ENCODE data around the gene ADCY1. TPM values are rescaled to one million over a fixed set of nuclear protein-coding genes. Genes with fewer than 3 reads are reported as not detected.

Gene ADCY1
- total RNA-seq, 1 experiment from 2014 or later, result 3.1 TPM

- no peak overlapping the region for H3K9ac ChIP-seq (ENCODE audit: low read length)
- no peaks in the 10 kb centered on the region for H3K4me1 ChIP-seq (ENCODE audit: insufficient read depth, low read length)
- H3K27ac ChIP-seq (ENCODE audit: low read length), result no peak overlapping the region
- ChIA-PET POLR2A (ENCODE audit: unreplicated experiment) (no interaction called here), CTCF (no interaction called here)
- H4K20me1 ChIP-seq (ENCODE audit: low read length), result no peaks in the 10 kb centered on the region
- peaks cover 12% of the 10 kb centered on the region for H3K27me3 ChIP-seq (ENCODE audit: low read length)
- DNase-seq, result no peak
- H3K9me3 ChIP-seq (ENCODE audit: low read length), result no peaks in the 10 kb centered on the region
- intact Hi-C loops (cut with micrococcal nuclease), result no loop called here
- H2AFZ ChIP-seq (ENCODE audit: low read length), result no peak overlapping the region
- peak overlapping the region; percentile 67 for H3K4me3 ChIP-seq (ENCODE audit: low read length)
- H3K9me2 ChIP-seq (replicated peaks; ENCODE audit: low read length), result no peaks in the 10 kb centered on the region
- H3K79me2 ChIP-seq (ENCODE audit: low read length), result no peaks in the 10 kb centered on the region
- peak overlapping the region; percentile 87 for H3K4me2 ChIP-seq (ENCODE audit: low read length)
- H3F3A ChIP-seq (ENCODE audit: low read length, unreplicated experiment), result no peaks in the 10 kb centered on the region
- no peaks in the 10 kb centered on the region for H3K36me3 ChIP-seq (ENCODE audit: low read depth, low read length)
- TF ChIP-seq CTCF (conservative IDR thresholded peaks at IDR 0.05; ENCODE audit: low read depth, low read length), result no peak
- peak; percentile 27 for TF ChIP-seq EZH2 (IDR thresholded peaks at IDR 0.05; ENCODE audit: low read length, unreplicated experiment)
- no peak for ATAC-seq
- BruUV-seq (replicated peaks), result no TSS peak
Measured at GRCh38 chr7:45575501-45576248, 1.5 kb downstream of the ADCY1 start.

DNA sequence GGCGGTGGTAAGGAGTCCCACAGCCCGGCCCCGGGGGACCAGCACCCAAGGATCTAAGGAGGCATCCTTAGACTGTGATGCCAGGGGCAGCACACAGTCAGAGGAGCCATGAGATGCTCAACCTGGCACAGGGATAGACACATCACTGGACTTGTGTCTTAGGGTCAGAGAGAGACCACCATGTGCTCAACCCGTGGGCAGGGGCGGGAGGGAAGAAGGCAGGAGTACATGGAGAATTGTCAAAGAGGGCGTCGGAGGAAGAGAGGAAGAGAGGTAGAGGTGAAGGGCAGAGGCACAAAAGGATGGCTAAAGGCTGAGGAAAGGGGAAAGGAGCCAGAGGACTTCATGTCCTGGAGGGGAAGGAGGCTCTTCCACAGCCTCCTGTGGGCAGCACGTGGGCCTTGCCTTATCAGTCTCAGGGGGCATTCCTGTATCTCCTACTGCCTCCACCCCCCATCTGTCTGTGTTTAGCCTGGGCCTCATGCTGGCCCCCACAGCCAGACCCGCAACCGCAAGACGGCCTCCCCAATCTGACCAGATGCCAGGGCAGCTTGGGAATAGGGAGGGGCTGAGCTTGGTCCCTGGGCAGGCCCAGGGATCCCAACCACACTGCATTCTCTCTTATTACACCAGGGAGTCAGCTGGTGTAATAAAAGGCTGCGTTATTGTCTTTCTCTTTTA, 2.2 kb downstream of the ADCY1 start:
- Histone ChIP-seq H3K27ac (ENCODE audit: low read length) (no peak overlapping the region), H3K27me3 (ENCODE audit: low read length) (peaks cover 12% of the 10 kb centered on the region), H3K9me2 (replicated peaks; ENCODE audit: low read length) (no peaks in the 10 kb centered on the region), H3K4me2 (ENCODE audit: low read length) (no peak overlapping the region), H2AFZ (ENCODE audit: low read length) (no peak overlapping the region), H3K9ac (ENCODE audit: low read length) (no peak overlapping the region), H3K79me2 (ENCODE audit: low read length) (no peaks in the 10 kb centered on the region), H3K4me1 (ENCODE audit: insufficient read depth, low read length) (no peaks in the 10 kb centered on the region), H3F3A (ENCODE audit: low read length, unreplicated experiment) (no peaks in the 10 kb centered on the region), H3K4me3 (ENCODE audit: low read length) (no peak overlapping the region), H3K36me3 (ENCODE audit: low read depth, low read length) (no peaks in the 10 kb centered on the region), H3K9me3 (ENCODE audit: low read length) (no peaks in the 10 kb centered on the region), H4K20me1 (ENCODE audit: low read length) (no peaks in the 10 kb centered on the region)
- DNase-seq, result no peak
- CTCF ChIA-PET, result no interaction called here
- no peak for ATAC-seq
- POLR2A ChIA-PET (ENCODE audit: unreplicated experiment), result no interaction called here
- no peak for TF ChIP-seq EZH2 (IDR thresholded peaks at IDR 0.05; ENCODE audit: low read length, unreplicated experiment)
- BruUV-seq (replicated peaks), result no TSS peak
- intact Hi-C loops (cut with micrococcal nuclease), result no loop called here

- Histone ChIP-seq H3K9ac (ENCODE audit: low read length) (no peak overlapping the region), H3K9me3 (ENCODE audit: low read length) (no peaks in the 10 kb centered on the region), H3K79me2 (ENCODE audit: low read length) (no peaks in the 10 kb centered on the region), H2AFZ (ENCODE audit: low read length) (no peak overlapping the region), H3K27ac (ENCODE audit: low read length) (no peak overlapping the region), H4K20me1 (ENCODE audit: low read length) (no peaks in the 10 kb centered on the region), H3K36me3 (ENCODE audit: low read depth, low read length) (no peaks in the 10 kb centered on the region), H3K4me1 (ENCODE audit: insufficient read depth, low read length) (no peaks in the 10 kb centered on the region), H3K4me3 (ENCODE audit: low read length) (no peak overlapping the region), H3F3A (ENCODE audit: low read length, unreplicated experiment) (no peaks in the 10 kb centered on the region), H3K27me3 (ENCODE audit: low read length) (peaks cover 12% of the 10 kb centered on the region), H3K9me2 (replicated peaks; ENCODE audit: low read length) (no peaks in the 10 kb centered on the region), H3K4me2 (ENCODE audit: low read length) (no peak overlapping the region)
- CTCF ChIA-PET, result no interaction called here
- no TSS peak for BruUV-seq (replicated peaks)
- TF ChIP-seq EZH2phosphoT487 (IDR thresholded peaks at IDR 0.05; ENCODE audit: borderline replicate concordance, low read length) (no peak), CTCF (conservative IDR thresholded peaks at IDR 0.05; ENCODE audit: low read depth, low read length) (no peak), EZH2 (IDR thresholded peaks at IDR 0.05; ENCODE audit: low read length, unreplicated experiment) (no peak)
- intact Hi-C loops (cut with micrococcal nuclease), result no loop called here
- no peak for ATAC-seq
- POLR2A ChIA-PET (ENCODE audit: unreplicated experiment), result no interaction called here
- DNase-seq, result no peak
Measured at GRCh38 chr7:45578022-45578421, 3.9 kb downstream of the ADCY1 start.

Data from PC-3 (cell line).